ENCODE data around the gene NRDC.

Gene NRDC

DNA sequence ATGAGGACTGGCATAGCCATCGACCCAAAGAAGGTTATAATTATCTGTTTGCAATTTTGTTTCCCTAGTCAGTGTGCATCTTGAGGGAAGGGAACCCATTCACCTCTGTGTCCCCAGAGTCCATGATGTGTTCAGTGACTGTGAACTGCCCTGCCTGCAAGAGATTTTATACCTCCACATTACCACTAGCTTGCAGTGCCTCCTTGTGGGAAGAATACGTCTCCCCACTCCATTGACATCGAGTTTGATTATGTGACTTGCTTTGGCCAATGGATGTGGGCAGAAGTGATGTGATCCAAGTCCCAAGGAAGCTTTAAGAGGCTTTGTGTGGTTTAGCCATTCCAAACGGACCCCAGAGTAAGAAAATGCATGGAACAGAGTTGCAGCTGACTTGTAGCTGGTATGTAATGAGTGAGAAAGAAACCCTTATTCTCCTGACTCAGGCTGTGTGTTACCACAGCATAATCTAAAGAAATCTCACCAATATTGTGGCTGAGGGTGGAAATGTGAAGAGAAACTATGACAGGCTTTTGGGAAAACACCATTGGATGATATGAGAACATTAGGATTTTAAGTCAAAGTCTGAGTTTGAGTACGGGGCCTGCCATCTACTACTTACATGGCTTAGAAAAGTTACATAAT lies 47.8 kb upstream of the NRDC start:
- H3K9me2 ChIP-seq (replicated peaks; ENCODE audit: low read depth, low read length): no peaks in the 10 kb centered on the region
- H3F3A ChIP-seq (ENCODE audit: low read depth): no peaks in the 10 kb centered on the region
- H3K4me3 ChIP-seq (ENCODE audit: low read length, poor library complexity, severe bottlenecking): no peak overlapping the region
- H3K9me3 ChIP-seq (ENCODE audit: insufficient read depth, low read depth, low read length): no peaks in the 10 kb centered on the region
- H3K4me1 ChIP-seq (ENCODE audit: insufficient read depth, low read length, poor library complexity, severe bottlenecking): no peaks in the 10 kb centered on the region
- H3K4me2 ChIP-seq (ENCODE audit: low read depth, low read length, poor library complexity, severe bottlenecking): no peak overlapping the region
- H3K27me3 ChIP-seq (ENCODE audit: insufficient read depth, low read length, poor library complexity, severe bottlenecking): no peaks in the 10 kb centered on the region
- no peak for TF ChIP-seq EZH2phosphoT487 (IDR thresholded peaks at IDR 0.05; ENCODE audit: borderline replicate concordance)
- TF ChIP-seq, protein P1, sequence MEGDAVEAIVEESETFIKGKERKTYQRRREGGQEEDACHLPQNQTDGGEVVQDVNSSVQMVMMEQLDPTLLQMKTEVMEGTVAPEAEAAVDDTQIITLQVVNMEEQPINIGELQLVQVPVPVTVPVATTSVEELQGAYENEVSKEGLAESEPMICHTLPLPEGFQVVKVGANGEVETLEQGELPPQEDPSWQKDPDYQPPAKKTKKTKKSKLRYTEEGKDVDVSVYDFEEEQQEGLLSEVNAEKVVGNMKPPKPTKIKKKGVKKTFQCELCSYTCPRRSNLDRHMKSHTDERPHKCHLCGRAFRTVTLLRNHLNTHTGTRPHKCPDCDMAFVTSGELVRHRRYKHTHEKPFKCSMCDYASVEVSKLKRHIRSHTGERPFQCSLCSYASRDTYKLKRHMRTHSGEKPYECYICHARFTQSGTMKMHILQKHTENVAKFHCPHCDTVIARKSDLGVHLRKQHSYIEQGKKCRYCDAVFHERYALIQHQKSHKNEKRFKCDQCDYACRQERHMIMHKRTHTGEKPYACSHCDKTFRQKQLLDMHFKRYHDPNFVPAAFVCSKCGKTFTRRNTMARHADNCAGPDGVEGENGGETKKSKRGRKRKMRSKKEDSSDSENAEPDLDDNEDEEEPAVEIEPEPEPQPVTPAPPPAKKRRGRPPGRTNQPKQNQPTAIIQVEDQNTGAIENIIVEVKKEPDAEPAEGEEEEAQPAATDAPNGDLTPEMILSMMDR (conservative IDR thresholded peaks at IDR 0.05; ENCODE audit: low read length): peak; percentile 60
- no peak overlapping the region for H2AFZ ChIP-seq (ENCODE audit: low read length)
- no peaks in the 10 kb centered on the region for H3K79me2 ChIP-seq (ENCODE audit: insufficient read depth, low read length)
- no peaks in the 10 kb centered on the region for H4K20me1 ChIP-seq (ENCODE audit: insufficient read depth, low read length, poor library complexity, severe bottlenecking)
- no peaks in the 10 kb centered on the region for H3K36me3 ChIP-seq (ENCODE audit: insufficient read depth, low read length)
- no peak overlapping the region for H3K9ac ChIP-seq (ENCODE audit: low read depth, low read length, poor library complexity, severe bottlenecking)

DNA sequence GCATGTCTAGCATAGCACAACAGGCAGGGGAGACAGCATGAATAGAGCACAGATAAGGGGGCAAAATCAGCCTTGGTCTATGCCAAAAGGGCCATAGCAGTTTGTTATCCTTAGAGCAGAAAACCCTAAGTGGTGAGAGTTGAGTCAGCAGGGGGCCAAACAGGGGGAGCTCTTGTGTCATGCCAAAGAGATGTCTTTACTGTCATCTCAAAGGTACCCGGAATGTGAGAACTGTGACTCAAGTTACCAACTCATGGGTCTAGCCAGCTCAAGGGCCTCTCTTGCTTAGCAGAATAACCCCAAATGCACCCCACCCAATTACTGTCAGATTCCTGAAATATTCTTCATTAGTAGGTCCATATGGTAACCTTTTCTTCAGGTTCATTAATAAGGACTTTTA lies 45.9 kb upstream of the NRDC start:
- Histone ChIP-seq H3K4me3 (ENCODE audit: low read length, poor library complexity, severe bottlenecking) (no peak overlapping the region), H3K4me1 (ENCODE audit: insufficient read depth, low read length, poor library complexity, severe bottlenecking) (no peaks in the 10 kb centered on the region), H3K9ac (ENCODE audit: low read depth, low read length, poor library complexity, severe bottlenecking) (no peak overlapping the region), H3K27me3 (ENCODE audit: insufficient read depth, low read length, poor library complexity, severe bottlenecking) (no peaks in the 10 kb centered on the region), H3F3A (ENCODE audit: low read depth) (no peaks in the 10 kb centered on the region), H2AFZ (ENCODE audit: low read length) (no peak overlapping the region), H3K9me2 (replicated peaks; ENCODE audit: low read depth, low read length) (no peaks in the 10 kb centered on the region), H3K9me3 (ENCODE audit: insufficient read depth, low read depth, low read length) (no peaks in the 10 kb centered on the region), H4K20me1 (ENCODE audit: insufficient read depth, low read length, poor library complexity, severe bottlenecking) (no peaks in the 10 kb centered on the region), H3K36me3 (ENCODE audit: insufficient read depth, low read length) (no peaks in the 10 kb centered on the region), H3K79me2 (ENCODE audit: insufficient read depth, low read length) (no peaks in the 10 kb centered on the region), H3K4me2 (ENCODE audit: low read depth, low read length, poor library complexity, severe bottlenecking) (no peak overlapping the region)
- no peak for TF ChIP-seq EZH2phosphoT487 (IDR thresholded peaks at IDR 0.05; ENCODE audit: borderline replicate concordance)
- TF ChIP-seq, protein P1 (conservative IDR thresholded peaks at IDR 0.05; ENCODE audit: low read length): peak; percentile 13; the same call in 1 of the 2 replicates

DNA sequence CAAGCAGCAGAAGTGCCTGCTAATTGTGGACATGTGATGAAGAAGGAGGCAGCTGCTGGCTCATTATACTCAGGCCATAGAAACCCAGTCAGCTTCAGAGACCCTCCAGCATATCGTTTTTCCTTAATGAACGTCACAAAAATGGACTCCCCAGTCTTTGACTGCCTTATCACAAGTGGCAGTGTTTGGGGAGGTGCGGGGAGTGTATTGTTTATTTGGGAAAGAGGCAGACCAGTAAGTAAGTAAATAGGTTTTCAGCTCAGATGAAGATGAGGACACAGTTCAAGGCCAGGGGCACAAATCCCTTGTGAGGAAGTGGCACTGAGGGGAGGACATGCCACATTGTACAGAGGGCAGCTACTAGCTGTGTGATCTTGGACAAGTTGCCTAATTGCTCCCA lies 43.5 kb upstream of the NRDC start:
- no peaks in the 10 kb centered on the region for H3K36me3 ChIP-seq (ENCODE audit: insufficient read depth, low read length)

More for the DNA sequence above, 43.5 kb upstream of the NRDC start:
- Histone ChIP-seq H2AFZ (ENCODE audit: low read length) (no peak overlapping the region), H3K79me2 (ENCODE audit: insufficient read depth, low read length) (no peaks in the 10 kb centered on the region), H3K9me3 (ENCODE audit: insufficient read depth, low read depth, low read length) (no peaks in the 10 kb centered on the region), H3K4me2 (ENCODE audit: low read depth, low read length, poor library complexity, severe bottlenecking) (no peak overlapping the region), H3K9me2 (replicated peaks; ENCODE audit: low read depth, low read length) (no peaks in the 10 kb centered on the region), H3K4me3 (ENCODE audit: low read length, poor library complexity, severe bottlenecking) (no peak overlapping the region), H3F3A (ENCODE audit: low read depth) (no peaks in the 10 kb centered on the region), H3K27me3 (ENCODE audit: insufficient read depth, low read length, poor library complexity, severe bottlenecking) (no peaks in the 10 kb centered on the region), H3K9ac (ENCODE audit: low read depth, low read length, poor library complexity, severe bottlenecking) (no peak overlapping the region), H4K20me1 (ENCODE audit: insufficient read depth, low read length, poor library complexity, severe bottlenecking) (no peaks in the 10 kb centered on the region), H3K4me1 (ENCODE audit: insufficient read depth, low read length, poor library complexity, severe bottlenecking) (no peaks in the 10 kb centered on the region)
- TF ChIP-seq EZH2phosphoT487 (IDR thresholded peaks at IDR 0.05; ENCODE audit: borderline replicate concordance): no peak
- TF ChIP-seq, protein P1 (conservative IDR thresholded peaks at IDR 0.05; ENCODE audit: low read length): no peak
